ENCODE results near the gene LCK.
"Not testable (repeated sequence)": the region's sequence is repeated elsewhere in the genome, so short reads cannot be mapped to it uniquely, and the experiment has no call there.

LCK gene

GRCh38 chr1:32240140-32240951, 10.7 kb upstream of the LCK start:
- DNase-seq (ENCODE audit: low spot score): peak; percentile 76

GRCh38 chr1:32241001-32241763, 9.9 kb upstream of the LCK start:
- peak; percentile 66 for DNase-seq (ENCODE audit: low spot score)

GRCh38 chr1:32242341-32242851, 8.7 kb upstream of the LCK start:
- DNase-seq (ENCODE audit: low spot score): no peak

GRCh38 chr1:32246888-32247273, 4.2 kb upstream of the LCK start, which contains the start of gene FAM167B:
Gene FAM167B, plus strand, starts transcription at chr1:32247222. Its CDS starts 200 bp downstream, at chr1:32247422.
- DNase-seq (ENCODE audit: low spot score): no peak

- DNase-seq (ENCODE audit: low spot score): no peak
Measured at GRCh38 chr1:32247452-32247851, 3.6 kb upstream of the LCK start.

- peak; percentile 75 for DNase-seq (ENCODE audit: low spot score)
Measured at GRCh38 chr1:32247983-32248889, 2.8 kb upstream of the LCK start.

GRCh38 chr1:32249831-32250525, 1.1 kb upstream of the LCK start:
- DNase-seq (ENCODE audit: low spot score): no peak

- DNase-seq (ENCODE audit: low spot score): no peak
Measured at GRCh38 chr1:32255072-32256071, 4.3 kb downstream of the LCK start.

GRCh38 chr1:32256473-32257226, 5.6 kb downstream of the LCK start:
- DNase-seq (ENCODE audit: low spot score): no peak

- DNase-seq (ENCODE audit: low spot score): no peak
Measured at GRCh38 chr1:32257227-32257508, 6.1 kb downstream of the LCK start.

GRCh38 chr1:32263236-32263593, 12.2 kb downstream of the LCK start:
- not testable (repeated sequence) for DNase-seq (ENCODE audit: low spot score)

GRCh38 chr1:32263744-32264143, 12.7 kb downstream of the LCK start:
- DNase-seq (ENCODE audit: low spot score): no peak

GRCh38 chr1:32265846-32266245, 14.8 kb downstream of the LCK start:
- no peak for DNase-seq (ENCODE audit: low spot score)

GRCh38 chr1:32266921-32267591, 16.0 kb downstream of the LCK start:
- DNase-seq (ENCODE audit: low spot score): no peak

- DNase-seq (ENCODE audit: low spot score): no peak
Measured at GRCh38 chr1:32269744-32270143, 18.7 kb downstream of the LCK start.

- no peak for DNase-seq (ENCODE audit: low spot score)
Measured at GRCh38 chr1:32272557-32273390, 21.7 kb downstream of the LCK start.

- no peak for DNase-seq (ENCODE audit: low spot score)
Measured at GRCh38 chr1:32273391-32274208, 22.5 kb downstream of the LCK start.

All from D341Med (cell line).